Measurements from ENCODE around the gene AKAIN1. TPM values are rescaled to one million over a fixed set of nuclear protein-coding genes. Genes with fewer than 3 reads are reported as not detected.

The AKAIN1 gene
- total and polyA plus RNA-seq, 2 of the 8 experiments (the other 6 are each of a cell fraction or from before 2014, with no cell fraction given), result not detected

DNA sequence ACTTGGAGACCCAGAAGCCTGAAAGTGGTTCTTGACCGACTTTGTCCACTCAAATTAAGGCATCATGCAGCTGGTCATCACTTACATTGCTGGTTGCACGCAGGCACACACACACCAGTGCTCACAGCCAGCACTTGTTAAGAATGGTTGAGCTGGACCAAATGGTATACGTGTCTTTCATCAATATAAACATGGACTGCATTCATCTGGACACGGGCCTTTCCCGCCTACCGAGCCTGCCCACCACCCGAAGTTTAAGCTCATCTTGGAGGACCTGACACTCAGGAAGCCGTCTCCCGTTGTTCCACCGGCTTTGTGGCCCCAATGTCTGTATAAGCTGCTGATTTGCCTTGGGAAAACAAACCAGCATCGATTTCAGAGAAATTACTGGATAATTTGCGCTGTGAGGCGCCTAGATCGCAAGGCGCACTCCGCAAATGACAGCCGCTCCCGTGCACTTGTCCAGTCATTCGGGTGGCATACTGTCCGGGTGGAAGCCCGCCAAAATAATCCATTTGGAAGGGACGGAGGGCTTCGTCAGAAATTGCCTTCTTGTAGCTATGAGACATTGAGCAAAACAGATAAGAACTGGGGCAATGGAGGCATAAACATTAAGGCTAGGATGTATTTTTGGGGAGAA is 40.1 kb upstream of the AKAIN1 start:
- peak overlapping the region; percentile 98 for H2AFZ ChIP-seq (ENCODE audit: low read length)
- TF ChIP-seq SUZ12 (IDR thresholded peaks at IDR 0.05; ENCODE audit: low read length) (no peak), BACH1 (IDR thresholded peaks at IDR 0.05; ENCODE audit: low read length) (no peak), RAD21 (IDR thresholded peaks at IDR 0.05 in 1 of 2, conservative IDR thresholded peaks at IDR 0.05 in 1 of 2; ENCODE audit: low read depth in 2 of 2, low read length in 2 of 2) (no peak), TAF7 (optimal IDR thresholded peaks at IDR 0.05; ENCODE audit: borderline replicate concordance, low read depth, low read length) (no peak), POLR2A (IDR thresholded peaks at IDR 0.05; ENCODE audit: control extremely low read depth in 1 of 2, low read depth in 2 of 2, low read length in 2 of 2) (no peak; a peak in 1 of 3 replicates), BCL11A (IDR thresholded peaks at IDR 0.05; ENCODE audit: low read depth in 2 of 2, low read length in 2 of 2) (no peak), HDAC2 (IDR thresholded peaks at IDR 0.05; ENCODE audit: borderline replicate concordance in 1 of 2, low read depth in 2 of 2, low read length in 2 of 2) (no peak)
- TF ChIP-seq, protein P1, sequence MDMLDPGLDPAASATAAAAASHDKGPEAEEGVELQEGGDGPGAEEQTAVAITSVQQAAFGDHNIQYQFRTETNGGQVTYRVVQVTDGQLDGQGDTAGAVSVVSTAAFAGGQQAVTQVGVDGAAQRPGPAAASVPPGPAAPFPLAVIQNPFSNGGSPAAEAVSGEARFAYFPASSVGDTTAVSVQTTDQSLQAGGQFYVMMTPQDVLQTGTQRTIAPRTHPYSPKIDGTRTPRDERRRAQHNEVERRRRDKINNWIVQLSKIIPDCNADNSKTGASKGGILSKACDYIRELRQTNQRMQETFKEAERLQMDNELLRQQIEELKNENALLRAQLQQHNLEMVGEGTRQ (IDR thresholded peaks at IDR 0.05; ENCODE audit: low read length), result no peak
- TF ChIP-seq, protein P2, sequence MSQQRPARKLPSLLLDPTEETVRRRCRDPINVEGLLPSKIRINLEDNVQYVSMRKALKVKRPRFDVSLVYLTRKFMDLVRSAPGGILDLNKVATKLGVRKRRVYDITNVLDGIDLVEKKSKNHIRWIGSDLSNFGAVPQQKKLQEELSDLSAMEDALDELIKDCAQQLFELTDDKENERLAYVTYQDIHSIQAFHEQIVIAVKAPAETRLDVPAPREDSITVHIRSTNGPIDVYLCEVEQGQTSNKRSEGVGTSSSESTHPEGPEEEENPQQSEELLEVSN (IDR thresholded peaks at IDR 0.05), result peak; percentile 65; the same call in 1 of the 2 replicates

More for the DNA sequence above, 40.1 kb upstream of the AKAIN1 start:
- no peak overlapping the region for H3K14ac ChIP-seq (ENCODE audit: insufficient read length)
- no peak overlapping the region for H2BK15ac ChIP-seq (ENCODE audit: low read length)
- H3K9ac ChIP-seq (replicated peaks in 1 of 4; ENCODE audit: extremely low read depth in 1 of 4, low read depth in 3 of 4, low read length in 3 of 4), result peak overlapping the region in 3 of 4 experiments; percentile 90 to 93 (median 93); a peak in 6 of 7 replicates
- peak overlapping the region; percentile 90 to 98 for H3K4me2 ChIP-seq (ENCODE audit: insufficient read depth in 1 of 2, low read depth in 2 of 2, low read length in 2 of 2)
- H3K4me3 ChIP-seq (ENCODE audit: extremely low read depth in 1 of 4, insufficient read depth in 2 of 4, low read depth in 3 of 4, low read length in 4 of 4), result peak overlapping the region; percentile 77 to 94 (median 91)
- H2BK120ac ChIP-seq (replicated peaks; ENCODE audit: low read depth, low read length), result no peak overlapping the region
- H3K4me1 ChIP-seq (replicated peaks in 1 of 4; ENCODE audit: control insufficient read depth in 3 of 4, insufficient read depth in 4 of 4, low read length in 3 of 4), result peaks cover 0 to 5% (median 3%) of the 10 kb centered on the region in 4 experiments; a peak in 4 of 7 replicates
- DNase-seq (ENCODE audit: low read depth in 1 of 2, low spot score in 2 of 2), result no peak
- peaks cover 14% of the 10 kb centered on the region for H3K23me2 ChIP-seq (ENCODE audit: low read depth, low read length)
- no peak overlapping the region for H2BK5ac ChIP-seq (ENCODE audit: low read depth, low read length)
- H3K23ac ChIP-seq (ENCODE audit: insufficient read length), result no peak overlapping the region
- H3K79me1 ChIP-seq (ENCODE audit: low read depth, low read length), result no peaks in the 10 kb centered on the region; the same call in 1 of the 2 replicates
- H4K5ac ChIP-seq (ENCODE audit: insufficient read length, low read depth, low read length), result no peak overlapping the region
- 0 out of 2 replicates have a peak overlapping the region, but pooled peaks have one; percentile 95 for H3K18ac ChIP-seq (ENCODE audit: extremely low read depth, low read length)
- H4K91ac ChIP-seq (replicated peaks; ENCODE audit: insufficient read length, low read length), result no peak overlapping the region
- no peaks in the 10 kb centered on the region; a peak in 1 of 7 replicates for H3K27me3 ChIP-seq (replicated peaks in 1 of 4; ENCODE audit: control insufficient read depth in 3 of 4, extremely low read depth in 1 of 4, insufficient read depth in 3 of 4, low read length in 3 of 4)
- no peak for FAIRE-seq
- H4K20me1 ChIP-seq (replicated peaks in 1 of 2; ENCODE audit: control insufficient read depth in 1 of 2, insufficient read depth in 2 of 2, low read length in 2 of 2), result no peaks in the 10 kb centered on the region
- H4K8ac ChIP-seq (ENCODE audit: extremely low read depth, insufficient read depth, low read length), result peak overlapping the region; percentile 75
- H2BK20ac ChIP-seq (ENCODE audit: low read length), result no peak overlapping the region
- H2BK12ac ChIP-seq (ENCODE audit: low read depth, low read length), result no peak overlapping the region
- WGBS, 2 experiments (ENCODE audit: extremely low coverage in 1 of 2, insufficient coverage in 1 of 2, insufficient read length in 1 of 2, insufficient replicate concordance in 2 of 2, low coverage in 1 of 2, low lambda C conversion rate in 2 of 2, missing lambda C conversion rate in 1 of 2), result 11% methylated on average over 23 of the region's 23 CpGs; no CpG with 5 or more reads in 1 of the 2 experiments
- POLR2A ChIA-PET (ENCODE audit: partially characterized antibody), result interaction anchor here (0.6 to 2.3 kb wide), 9 partner anchors 9 to 146 kb away, joined by 3 to 21 read pairs (median 3); partner anchors contain the start of genes AKAIN1 and ZBTB14
- H3K36me3 ChIP-seq (ENCODE audit: control insufficient read depth in 2 of 4, insufficient read depth in 4 of 4, low read length in 3 of 4), result peaks cover 0 to 3% (median 0%) of the 10 kb centered on the region in 4 experiments; a peak in 1 of 8 replicates
- peak overlapping the region; percentile 97 for H3K27ac ChIP-seq (ENCODE audit: low read depth, low read length)
- no peak overlapping the region for H3K56ac ChIP-seq (replicated peaks; ENCODE audit: insufficient read length, low read depth, low read length)
- CTCF ChIA-PET (ENCODE audit: partially characterized antibody), result interaction anchor here (0.7 to 1.8 kb wide), 4 partner anchors 16 to 169 kb away, joined by 3 to 6 read pairs (median 4); no protein-coding TSS in a partner anchor
- no peak overlapping the region for H3K4ac ChIP-seq (replicated peaks; ENCODE audit: insufficient read length, low read depth, low read length)
- H2AK5ac ChIP-seq (ENCODE audit: low read depth, low read length), result no peak overlapping the region
- no peaks in the 10 kb centered on the region for H3K9me3 ChIP-seq (ENCODE audit: insufficient read depth in 2 of 2, low read depth in 1 of 2, low read length in 1 of 2)
- peaks cover 0 to 6% of the 10 kb centered on the region in 2 experiments; a peak in 1 of 4 replicates for H3K79me2 ChIP-seq (ENCODE audit: control insufficient read depth in 1 of 2, insufficient read depth in 2 of 2, low read length in 2 of 2)
